ENCODE measurements around the gene GLCCI1. TPM values are rescaled to one million over a fixed set of nuclear protein-coding genes. Genes with fewer than 3 reads are reported as not detected.
"Not testable (repeated sequence)": the region's sequence is repeated elsewhere in the genome, so short reads cannot be mapped to it uniquely, and the experiment has no call there.

Gene GLCCI1
- total RNA-seq, 1 donor: 6.9 TPM

DNA sequence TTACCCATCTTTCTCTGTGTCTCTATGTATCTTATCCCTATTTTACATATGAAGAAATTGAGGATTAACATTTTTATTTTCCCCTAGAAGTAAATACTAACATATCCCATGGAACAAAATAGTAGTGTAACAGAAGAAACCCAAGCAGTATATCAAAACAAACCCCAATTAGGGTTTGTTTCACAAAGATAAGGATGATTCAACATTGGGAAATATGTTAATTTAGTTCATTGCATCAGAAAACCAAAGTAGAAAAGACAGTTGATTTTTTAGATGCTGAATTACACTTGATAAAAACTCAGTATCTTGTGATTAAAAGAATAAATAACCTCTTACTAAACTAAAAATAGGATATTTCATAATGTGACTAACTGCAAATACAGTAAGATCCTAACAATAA is 87.8 kb downstream of the GLCCI1 start:
- DNase-seq (ENCODE audit: low read depth): peak; percentile 33
- H3K4me3 ChIP-seq (ENCODE audit: low read depth, low read length): no peak overlapping the region
- TF ChIP-seq CTCF (IDR thresholded peaks at IDR 0.05; ENCODE audit: insufficient read depth, low read depth, low read length): no peak

DNA sequence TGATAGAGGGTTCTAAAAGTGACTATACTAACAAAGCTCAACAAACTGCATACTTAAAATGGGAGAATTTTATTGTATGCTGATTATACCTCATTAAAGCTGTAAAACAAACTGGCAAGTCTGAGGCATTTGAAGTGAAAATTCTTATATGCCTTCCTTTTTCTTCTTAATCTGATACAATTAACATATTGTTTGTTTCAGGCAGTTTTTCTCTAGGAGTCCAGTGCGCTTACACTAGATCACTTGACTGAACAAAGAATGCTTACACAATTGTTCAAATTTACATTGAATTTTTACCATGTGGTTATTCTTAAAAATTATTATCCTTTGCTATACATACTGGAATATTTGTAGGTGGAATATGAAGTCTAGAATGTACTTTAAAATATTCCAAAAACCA is 89.0 kb downstream of the GLCCI1 start:
- no peak for TF ChIP-seq CTCF (IDR thresholded peaks at IDR 0.05; ENCODE audit: insufficient read depth, low read depth, low read length)
- H3K4me3 ChIP-seq (ENCODE audit: low read depth, low read length): no peak overlapping the region
- DNase-seq (ENCODE audit: low read depth): no peak

DNA sequence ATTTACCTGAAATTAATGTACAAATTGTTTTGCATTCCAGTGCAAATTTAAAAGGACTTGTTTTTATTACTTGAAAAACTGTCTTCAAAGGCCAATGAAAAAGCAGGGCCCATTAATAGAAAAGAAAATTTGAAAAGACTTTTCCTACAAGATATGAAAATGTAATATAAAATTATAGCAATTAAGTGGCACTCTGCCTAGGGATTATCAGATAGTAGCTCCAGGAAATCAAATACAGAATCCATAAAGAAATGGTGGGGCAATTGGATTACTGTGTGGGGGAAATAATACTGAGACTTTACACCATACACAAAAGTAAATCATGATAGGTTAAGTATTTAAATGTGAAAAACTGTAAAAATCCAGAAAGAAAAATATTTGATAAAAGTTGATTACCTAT is 89.7 kb downstream of the GLCCI1 start:
- no peak overlapping the region for H3K4me3 ChIP-seq (ENCODE audit: low read depth, low read length)
- no peak for TF ChIP-seq CTCF (IDR thresholded peaks at IDR 0.05; ENCODE audit: insufficient read depth, low read depth, low read length)
- no peak for DNase-seq (ENCODE audit: low read depth)

DNA sequence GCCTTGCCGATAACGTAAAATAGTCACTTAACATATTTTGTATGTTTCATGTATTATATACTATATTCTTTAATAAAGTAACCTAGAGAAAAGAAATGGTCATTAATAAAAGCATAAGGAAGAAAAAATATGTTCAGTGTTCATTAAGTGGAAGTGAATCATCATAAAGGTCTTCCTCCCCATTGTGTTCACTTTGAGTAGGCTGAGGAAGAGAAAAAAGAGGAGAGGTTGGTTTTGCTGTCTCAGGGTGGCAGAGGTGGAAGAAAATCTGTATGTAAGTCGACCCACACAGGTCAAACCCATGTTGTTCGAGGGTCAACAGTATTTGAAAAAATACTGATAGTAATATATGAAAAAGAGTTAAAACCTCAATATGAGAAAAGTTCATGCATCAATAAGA is 90.3 kb downstream of the GLCCI1 start:
- DNase-seq (ENCODE audit: low read depth): no peak
- no peak for TF ChIP-seq CTCF (IDR thresholded peaks at IDR 0.05; ENCODE audit: insufficient read depth, low read depth, low read length)
- H3K4me3 ChIP-seq (ENCODE audit: low read depth, low read length): no peak overlapping the region

- no peak for TF ChIP-seq CTCF (IDR thresholded peaks at IDR 0.05; ENCODE audit: insufficient read depth, low read depth, low read length)
- DNase-seq (ENCODE audit: low read depth): peak; percentile 28
- no peak overlapping the region for H3K4me3 ChIP-seq (ENCODE audit: low read depth, low read length)
Observed at GRCh38 chr7:8060241-8060640, 91.6 kb downstream of the GLCCI1 start.

DNA sequence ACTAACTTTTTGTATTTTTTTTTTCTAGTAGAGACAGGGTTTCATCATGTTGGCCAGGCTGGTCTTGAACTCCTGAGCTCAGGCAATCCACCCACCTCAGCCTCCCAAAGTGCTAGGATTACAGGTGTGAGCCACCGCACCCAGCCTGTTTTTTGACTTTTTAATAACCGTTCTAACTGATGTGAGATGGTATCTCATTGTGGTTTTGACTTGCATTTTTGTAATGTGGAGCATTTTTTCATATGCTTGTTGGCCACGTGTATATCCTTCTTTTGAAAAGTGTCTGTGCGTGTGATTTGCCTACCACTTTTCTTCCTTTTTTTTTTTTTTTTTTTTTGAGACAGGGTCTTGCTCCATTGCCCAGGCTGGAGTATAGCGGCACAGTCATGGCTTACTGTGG is 94.7 kb downstream of the GLCCI1 start:
- not testable (repeated sequence) for H3K4me3 ChIP-seq (ENCODE audit: low read depth, low read length); DNase-seq (ENCODE audit: low read depth)

- TF ChIP-seq CTCF (IDR thresholded peaks at IDR 0.05; ENCODE audit: insufficient read depth, low read depth, low read length): no peak
- no peak overlapping the region for H3K4me3 ChIP-seq (ENCODE audit: low read depth, low read length)
- peak; percentile 72 for DNase-seq (ENCODE audit: low read depth)
Observed at GRCh38 chr7:8063706-8064297, 95.2 kb downstream of the GLCCI1 start.
